Rectal smooth muscle tissue (tissue), 1 donor: Measurements from ENCODE around the gene TOX2.

Source experiments
- H3K27ac ChIP-seq: one replicate; pipeline ENCODE4 v1.7.0; 2013; ENCODE audit warnings: low read depth, low read length, inconsistent platforms
- H3K27me3 ChIP-seq: one replicate; pipeline ENCODE4 v1.7.0; 2013; ENCODE audit warnings: low read length; ENCODE audit not compliant: control insufficient read depth, insufficient read depth
- H3K36me3 ChIP-seq: one replicate; pipeline ENCODE4 v1.7.0; 2013; ENCODE audit warnings: low read length; ENCODE audit not compliant: control insufficient read depth, insufficient read depth
- H3K4me1 ChIP-seq: one replicate; pipeline ENCODE4 v1.7.0; 2013; ENCODE audit warnings: low read length; ENCODE audit not compliant: control insufficient read depth, insufficient read depth
- H3K4me3 ChIP-seq: one replicate; pipeline ENCODE4 v1.7.0; 2013; ENCODE audit warnings: low read length
- H3K9ac ChIP-seq: one replicate; pipeline ENCODE4 v1.7.0; 2013; ENCODE audit warnings: low read length

Gene TOX2

DNA sequence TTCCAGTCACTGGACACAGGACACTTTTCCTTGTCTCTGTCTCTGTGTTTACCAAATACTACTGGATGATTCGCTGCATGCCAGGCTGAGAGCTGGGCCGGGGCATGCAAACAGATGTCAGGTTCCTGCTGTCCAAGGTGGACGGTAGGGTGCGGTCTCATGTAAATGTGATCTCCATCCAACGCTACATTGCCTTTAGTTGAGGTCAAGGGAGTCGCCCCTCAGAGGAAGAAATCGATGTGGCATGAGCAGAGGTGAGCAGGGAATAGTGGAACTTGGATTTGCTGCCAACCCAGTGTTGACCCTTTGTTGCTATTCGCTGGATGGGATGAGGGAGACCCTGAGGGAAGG, 9.8 kb upstream of the TOX2 start:
- Histone ChIP-seq H3K27me3 (no peaks in the 10 kb centered on the region), H3K36me3 (no peaks in the 10 kb centered on the region), H3K4me1 (no peaks in the 10 kb centered on the region), H3K27ac (no peak overlapping the region), H3K9ac (no peak overlapping the region), H3K4me3 (no peak overlapping the region)

DNA sequence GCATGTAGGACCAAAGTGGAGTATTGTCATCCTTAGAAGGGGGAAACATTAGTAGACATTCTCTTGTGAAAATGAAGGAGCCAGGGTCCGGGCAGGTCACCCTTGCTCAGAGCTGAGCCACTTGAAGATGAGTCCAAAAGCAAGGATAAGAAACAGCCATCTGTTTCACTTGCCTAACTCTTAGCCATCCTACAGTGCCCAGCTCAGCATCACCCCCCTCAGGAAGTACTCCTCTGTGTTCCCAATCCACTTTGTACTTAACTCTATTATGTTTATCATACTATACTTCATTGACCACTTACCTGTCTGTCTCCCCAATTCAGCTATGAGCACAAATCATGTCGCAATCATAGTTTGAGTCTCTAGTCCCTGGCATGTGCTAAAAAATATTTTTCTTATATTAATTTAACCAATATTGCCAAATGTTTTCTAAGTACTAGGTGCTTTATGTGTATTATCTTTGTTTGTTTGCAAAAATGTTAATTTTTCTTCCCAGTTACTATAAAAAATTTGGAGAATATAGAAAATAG, 8.1 kb upstream of the TOX2 start:
- H3K27ac ChIP-seq: no peak overlapping the region
- H3K4me3 ChIP-seq: no peak overlapping the region
- no peaks in the 10 kb centered on the region for H3K27me3 ChIP-seq
- H3K36me3 ChIP-seq: no peaks in the 10 kb centered on the region
- no peak overlapping the region for H3K9ac ChIP-seq
- H3K4me1 ChIP-seq: no peaks in the 10 kb centered on the region

DNA sequence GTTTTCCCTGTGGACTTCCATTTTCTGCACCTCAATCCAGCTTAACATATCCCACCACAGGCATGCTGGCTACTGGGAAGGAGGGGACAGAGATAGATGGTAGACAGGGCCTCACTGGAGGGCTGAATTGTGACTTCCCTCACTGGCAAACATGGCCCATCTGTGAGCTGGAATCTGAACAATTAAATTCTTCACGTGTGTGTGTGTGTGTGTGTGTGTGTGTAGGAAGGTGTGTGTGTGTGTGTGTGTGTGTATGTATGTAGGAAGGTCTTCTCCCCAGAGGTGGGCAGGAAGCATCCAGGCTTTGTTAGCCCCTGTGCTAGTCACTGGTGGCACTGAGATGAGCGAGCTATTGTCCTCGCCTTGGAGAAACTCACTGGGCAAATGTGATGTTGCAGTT, 5.4 kb upstream of the TOX2 start:
- no peaks in the 10 kb centered on the region for H3K27me3 ChIP-seq
- H3K36me3 ChIP-seq: no peaks in the 10 kb centered on the region
- H3K4me3 ChIP-seq: no peak overlapping the region
- H3K27ac ChIP-seq: no peak overlapping the region
- H3K4me1 ChIP-seq: no peaks in the 10 kb centered on the region
- no peak overlapping the region for H3K9ac ChIP-seq

DNA sequence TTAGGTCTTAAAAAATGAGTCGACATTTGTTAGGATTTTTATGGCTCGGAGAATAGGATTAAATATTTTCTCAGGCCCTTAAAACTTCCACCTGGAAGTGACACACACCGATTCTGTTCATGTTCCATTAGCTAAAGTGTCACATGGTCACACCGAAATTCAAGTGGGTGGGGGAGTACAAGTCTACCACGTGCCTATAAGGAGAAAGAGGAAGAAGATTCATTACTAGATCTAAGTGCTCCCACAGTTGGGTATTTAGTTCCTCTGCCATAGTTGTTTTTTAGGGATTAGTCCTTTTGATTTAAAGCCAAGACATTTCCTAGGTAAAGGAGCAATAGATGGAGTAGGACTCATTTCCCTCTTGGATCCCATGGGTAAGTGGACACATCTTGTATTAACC, 4.9 kb upstream of the TOX2 start:
- H3K36me3 ChIP-seq: no peaks in the 10 kb centered on the region
- no peak overlapping the region for H3K27ac ChIP-seq
- H3K27me3 ChIP-seq: no peaks in the 10 kb centered on the region
- H3K4me1 ChIP-seq: no peaks in the 10 kb centered on the region
- H3K9ac ChIP-seq: no peak overlapping the region
- H3K4me3 ChIP-seq: no peak overlapping the region

DNA sequence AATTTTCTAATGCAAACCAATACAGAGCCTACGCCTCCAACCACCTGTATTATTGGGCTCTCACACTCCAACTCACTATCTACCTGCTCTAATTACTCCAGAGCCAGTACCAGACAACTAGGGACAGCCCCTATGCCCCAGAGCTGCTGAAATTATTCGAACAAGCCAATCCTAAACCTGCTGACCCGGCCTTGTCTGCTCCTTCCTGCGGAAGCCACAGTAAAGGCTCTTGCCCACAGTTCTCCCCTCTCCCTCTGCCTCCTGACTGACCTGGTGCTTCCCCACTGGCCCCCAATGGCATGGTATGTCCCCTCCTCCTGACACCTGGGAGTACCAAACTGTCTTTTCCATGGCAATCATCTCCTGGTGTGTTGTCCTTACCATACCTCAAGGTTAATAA, 4.1 kb upstream of the TOX2 start:
- Histone ChIP-seq H3K4me3 (no peak overlapping the region), H3K27ac (no peak overlapping the region), H3K36me3 (no peaks in the 10 kb centered on the region), H3K9ac (no peak overlapping the region), H3K4me1 (no peaks in the 10 kb centered on the region), H3K27me3 (peaks cover 6% of the 10 kb centered on the region)

DNA sequence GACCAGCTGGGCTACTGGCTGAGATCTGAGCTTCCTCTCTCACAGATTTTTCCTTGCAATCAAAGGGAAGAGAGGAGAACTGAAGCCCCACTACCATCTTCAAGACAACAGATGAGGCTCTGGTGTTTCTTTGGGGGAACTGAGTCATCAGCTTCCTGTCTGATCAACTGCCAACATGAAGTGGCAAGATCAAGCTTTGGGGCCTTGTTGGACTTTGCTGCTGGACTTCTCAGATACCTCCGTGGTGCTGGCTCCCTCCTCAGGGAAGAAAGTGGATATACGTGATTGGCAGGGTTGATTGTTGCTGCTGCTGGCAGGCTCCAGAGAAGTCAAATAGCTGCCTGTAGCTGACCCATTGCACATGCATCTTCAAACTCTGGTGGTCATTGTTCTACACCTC, 3.6 kb upstream of the TOX2 start:
- Histone ChIP-seq H3K9ac (no peak overlapping the region), H3K4me3 (no peak overlapping the region), H3K4me1 (no peaks in the 10 kb centered on the region), H3K27me3 (peaks cover 11% of the 10 kb centered on the region), H3K27ac (no peak overlapping the region), H3K36me3 (no peaks in the 10 kb centered on the region)

DNA sequence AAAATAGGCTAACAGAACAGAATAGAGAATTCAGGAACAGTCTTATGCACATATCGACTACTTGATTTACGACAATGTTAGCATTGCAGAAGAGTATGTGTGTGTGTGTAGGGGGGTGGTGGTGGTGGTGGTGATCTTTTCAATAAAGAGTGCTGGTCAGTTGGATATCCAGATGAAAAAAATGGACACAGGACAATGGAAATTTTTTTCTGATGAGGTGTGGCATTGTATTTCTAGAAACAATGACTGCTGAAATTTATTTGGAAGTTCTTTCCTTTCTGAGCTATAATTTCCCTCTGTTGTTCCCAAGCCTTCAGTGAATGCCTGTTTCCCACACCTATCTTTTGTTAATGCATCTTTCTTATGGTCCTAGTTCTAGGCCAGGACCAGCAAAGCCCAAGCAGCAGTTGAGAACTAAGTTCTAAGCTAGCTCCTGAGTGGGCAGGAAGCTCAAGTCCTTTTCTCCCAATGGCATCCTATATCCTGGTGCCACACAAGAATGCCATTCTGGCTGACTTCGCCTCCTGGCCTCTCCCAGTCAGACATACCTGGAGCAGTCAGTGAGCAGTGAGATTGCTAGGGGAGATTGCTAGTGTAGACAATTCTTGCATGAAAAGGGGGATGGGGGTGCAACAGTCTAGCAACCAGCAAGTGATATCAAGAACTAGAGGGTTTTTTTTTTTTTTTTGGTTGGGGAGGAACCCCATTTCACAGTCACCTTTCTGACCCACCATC, 1.2 kb upstream of the TOX2 start:
- H3K36me3 ChIP-seq: no peaks in the 10 kb centered on the region
- no peaks in the 10 kb centered on the region for H3K4me1 ChIP-seq
- no peak overlapping the region for H3K9ac ChIP-seq
- H3K27ac ChIP-seq: no peak overlapping the region
- peaks cover 19% of the 10 kb centered on the region for H3K27me3 ChIP-seq
- H3K4me3 ChIP-seq: no peak overlapping the region

DNA sequence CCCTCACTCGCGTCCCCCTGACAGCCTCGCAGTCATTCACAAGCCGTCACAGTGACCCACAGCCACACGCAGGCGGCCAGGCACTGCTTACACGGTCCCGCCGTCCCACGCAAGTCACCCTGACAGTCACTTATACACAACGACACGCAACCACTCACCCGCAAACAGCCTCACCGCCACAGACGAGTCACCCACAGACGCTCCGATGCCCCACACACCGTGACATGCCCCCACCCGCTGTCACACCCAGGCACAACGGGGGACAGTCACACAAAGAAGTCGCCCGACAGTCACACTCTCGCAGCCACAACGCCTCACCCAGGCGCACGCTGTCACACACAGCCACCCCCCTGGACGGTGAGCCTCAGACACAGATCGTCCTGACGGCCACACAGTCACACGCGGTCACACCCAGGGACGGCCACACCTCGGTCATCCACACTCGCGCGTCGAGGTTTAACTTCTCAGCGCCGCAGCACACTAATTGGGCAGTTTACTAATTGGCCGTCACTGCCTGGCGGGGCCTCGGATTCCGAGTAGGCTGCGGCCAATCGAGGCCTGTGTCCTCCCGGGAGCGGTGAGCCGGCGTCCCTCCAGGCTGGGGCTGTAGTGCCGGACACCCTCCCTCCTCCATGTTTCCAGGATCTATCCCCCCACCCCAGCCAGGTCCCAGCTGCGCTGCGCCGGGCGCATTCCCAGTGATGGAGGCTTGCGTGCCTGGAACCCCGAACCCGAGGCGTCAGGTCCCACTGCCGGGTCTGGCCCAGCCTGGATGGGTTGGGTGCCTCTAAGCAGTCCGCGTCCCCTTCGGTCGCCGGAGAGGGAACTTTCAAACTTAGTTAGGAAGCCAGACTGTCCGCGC, 790 bp downstream of the TOX2 start:
- H3K4me3 ChIP-seq: peak overlapping the region; percentile 64
- H3K27me3 ChIP-seq: peaks cover 19% of the 10 kb centered on the region
- no peak overlapping the region for H3K27ac ChIP-seq
- no peaks in the 10 kb centered on the region for H3K4me1 ChIP-seq
- H3K9ac ChIP-seq: no peak overlapping the region
- H3K36me3 ChIP-seq: no peaks in the 10 kb centered on the region

DNA sequence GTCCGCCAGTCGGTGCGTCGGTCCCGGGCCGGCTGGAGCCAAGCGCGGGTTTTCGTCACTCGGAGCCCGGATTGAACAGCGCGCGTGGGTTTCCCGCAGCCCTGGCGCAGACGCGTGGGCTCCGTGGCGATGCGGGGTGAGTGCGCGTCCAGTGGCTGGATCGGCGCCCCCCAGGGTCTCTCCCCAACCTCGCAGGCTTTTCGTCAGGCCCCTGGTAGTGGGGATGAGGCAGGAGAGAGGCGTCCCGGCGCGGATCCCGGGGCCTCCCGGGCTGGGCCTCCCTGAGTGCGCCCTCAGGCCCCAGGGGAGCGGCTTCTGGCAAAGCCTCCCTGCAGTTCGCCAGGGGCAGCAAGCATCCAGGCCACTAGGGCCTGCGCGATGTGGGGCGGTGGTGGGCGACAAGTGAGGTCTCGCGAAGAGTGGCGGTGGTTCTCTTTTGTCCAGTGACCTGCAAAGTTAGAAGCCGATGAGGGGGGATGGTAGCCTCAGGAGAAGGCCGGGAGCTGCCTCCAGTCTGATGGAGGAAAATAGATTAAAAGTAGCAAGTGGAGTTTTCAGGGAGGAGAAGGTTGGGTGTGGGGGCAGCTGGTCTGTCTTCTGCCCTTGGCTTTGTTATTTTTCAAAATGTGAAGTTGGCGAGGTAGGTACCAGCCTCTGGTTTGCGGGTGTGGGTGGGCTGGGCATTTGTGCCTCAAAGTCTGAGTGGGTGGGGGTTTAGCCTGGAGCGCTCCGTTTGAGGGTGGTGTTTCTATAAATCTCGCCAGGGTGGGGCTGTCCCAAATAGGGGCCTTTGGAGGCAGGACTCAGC, 1.6 kb downstream of the TOX2 start:
- Histone ChIP-seq H3K36me3 (no peaks in the 10 kb centered on the region), H3K27ac (no peak overlapping the region), H3K9ac (no peak overlapping the region), H3K27me3 (peaks cover 19% of the 10 kb centered on the region), H3K4me3 (peak overlapping the region; percentile 64), H3K4me1 (no peaks in the 10 kb centered on the region)

DNA sequence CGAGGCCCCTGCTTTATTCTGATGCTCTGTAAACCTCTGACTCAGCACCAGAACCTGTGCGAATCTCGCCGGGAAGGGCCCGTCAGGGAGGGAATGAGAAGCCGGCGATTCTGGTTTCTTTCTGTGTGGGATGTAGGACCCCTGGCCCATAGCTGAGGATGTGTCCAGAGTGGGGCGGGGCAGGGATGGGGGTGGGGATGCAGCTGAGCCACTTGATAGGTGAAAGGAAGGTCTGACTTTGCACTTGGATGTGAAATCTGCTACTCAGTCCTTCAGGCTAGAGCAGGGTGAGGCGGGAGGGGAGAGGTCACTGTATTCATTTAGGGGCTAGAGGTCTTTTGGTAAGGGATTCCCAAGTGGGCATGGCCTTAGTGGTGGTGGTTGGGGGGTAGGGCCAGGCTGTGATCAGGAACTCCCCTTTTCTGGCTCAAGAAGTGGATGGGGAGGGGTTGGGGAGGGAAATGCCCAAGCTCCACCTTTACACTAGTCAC, 2.3 kb downstream of the TOX2 start:
- peaks cover 19% of the 10 kb centered on the region for H3K27me3 ChIP-seq
- no peak overlapping the region for H3K27ac ChIP-seq
- no peaks in the 10 kb centered on the region for H3K36me3 ChIP-seq
- H3K9ac ChIP-seq: no peak overlapping the region
- H3K4me1 ChIP-seq: no peaks in the 10 kb centered on the region
- no peak overlapping the region for H3K4me3 ChIP-seq

DNA sequence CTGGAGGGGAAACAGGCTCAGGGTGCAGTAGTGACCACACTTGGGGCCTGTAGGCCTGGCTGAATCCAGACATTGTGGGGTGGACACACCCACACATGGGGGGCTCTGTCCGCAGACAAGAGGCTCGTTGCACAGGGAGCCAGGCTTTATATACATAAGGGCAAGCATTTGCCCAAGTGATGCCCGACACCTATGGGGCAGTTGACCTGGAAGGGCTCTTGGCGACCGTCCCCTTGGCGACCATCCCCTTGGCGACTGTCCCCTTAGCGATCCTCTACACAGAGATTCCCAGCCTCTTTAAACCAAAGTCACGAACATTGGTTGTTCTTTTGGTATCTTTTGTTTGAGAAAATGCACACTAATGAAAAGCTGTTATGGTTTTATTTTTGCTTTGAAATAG, 2.7 kb downstream of the TOX2 start:
- Histone ChIP-seq H3K36me3 (no peaks in the 10 kb centered on the region), H3K4me1 (no peaks in the 10 kb centered on the region), H3K27ac (no peak overlapping the region), H3K9ac (no peak overlapping the region), H3K4me3 (no peak overlapping the region), H3K27me3 (peaks cover 19% of the 10 kb centered on the region)
